ENCODE data around the gene FBXO36. TPM values are rescaled to one million over a fixed set of nuclear protein-coding genes. Genes with fewer than 3 reads are reported as not detected.

Gene FBXO36
- total and polyA plus RNA-seq, 10 of the 15 experiments (the other 5 are each of a cell fraction or from before 2014, with no cell fraction given): 0.79 to 2.7 (median 1.3) TPM

- Histone ChIP-seq H3K27ac (ENCODE audit: control insufficient read depth, insufficient read depth) (0 out of 2 replicates have a peak overlapping the region, but pooled peaks have one; percentile 7), H4K20me1 (ENCODE audit: control insufficient read depth, insufficient read depth) (peaks cover 2% of the 10 kb centered on the region; the same call in 1 of the 2 replicates), H3K4me2 (ENCODE audit: control insufficient read depth, insufficient read depth) (peak overlapping the region; percentile 48; the same call in 1 of the 2 replicates), H3K9ac (ENCODE audit: control insufficient read depth, insufficient read depth, low read length) (no peak overlapping the region), H2AFZ (ENCODE audit: control insufficient read depth, low read depth, low read length) (no peak overlapping the region), H3K36me3 (ENCODE audit: control insufficient read depth in 2 of 2, insufficient read depth in 2 of 2, low read length in 1 of 2) (peaks cover 0 to 6% of the 10 kb centered on the region in 2 experiments; a peak in 3 of 4 replicates), H3K4me1 (ENCODE audit: control insufficient read depth, insufficient read depth, low read length) (peaks cover 41% of the 10 kb centered on the region), H3K27me3 (replicated peaks in 1 of 2; ENCODE audit: control insufficient read depth in 2 of 2, insufficient read depth in 2 of 2, low read length in 1 of 2) (no peaks in the 10 kb centered on the region), H3K9me3 (replicated peaks; ENCODE audit: control insufficient read depth, insufficient read depth, low read length) (no peaks in the 10 kb centered on the region), H3K4me3 (0 out of 2 replicates have a peak overlapping the region, but pooled peaks have one; percentile 2), H3K79me2 (ENCODE audit: control insufficient read depth, insufficient read depth, low read length) (peaks cover 87% of the 10 kb centered on the region)
- FAIRE-seq (no peak), ATAC-seq (peak; percentile 32), DNase-seq (ENCODE audit: low read depth, low spot score) (no peak)
- TF ChIP-seq FOS (IDR thresholded peaks at IDR 0.05; ENCODE audit: borderline replicate concordance, extremely low read depth, insufficient read length): no peak
- TF ChIP-seq JUNB (IDR thresholded peaks at IDR 0.05): peak; percentile 68
- ChIA-PET CTCF (interaction anchor here (0.5 to 6.1 kb wide), 16 partner anchors 10 to 258 kb away, joined by 3 to 107 read pairs (median 6); partner anchors contain the start of genes FBXO36 and TRIP12), POLR2A (interaction anchor here (0.5 to 2.0 kb wide), 4 partner anchors 9 to 76 kb away, joined by 3 to 11 read pairs (median 5); partner anchors contain the start of genes FBXO36 and TRIP12), SMC1A (ENCODE audit: uncharacterized antibody, unreplicated experiment) (interaction anchor here (0.7 to 4.2 kb wide), 20 partner anchors 8 to 130 kb away, joined by 3 to 42 read pairs (median 4); no protein-coding TSS in a partner anchor), RAD21 (ENCODE audit: unreplicated experiment) (interaction anchor here (1.0 to 3.4 kb wide), 9 partner anchors 11 to 252 kb away, joined by 3 to 44 read pairs (median 7); partner anchors contain the start of genes FBXO36 and TRIP12)
- 12% methylated on average over 1 of the region's 1 CpG for WGBS (ENCODE audit: insufficient coverage, insufficient replicate concordance, low lambda C conversion rate, missing lambda C conversion rate)
- no TSS peak for BruUV-seq (replicated peaks)
- in situ Hi-C loops (cut with MboI): no loop called here
- intact Hi-C loops (cut with micrococcal nuclease; ENCODE audit: unreplicated experiment): loop anchor here (1.0 kb wide), 1 partner anchor 109 kb away; no protein-coding TSS in a partner anchor
Observed at GRCh38 chr2:229910147-229910831, 12.0 kb upstream of the FBXO36 start.

- ChIA-PET CTCF (interaction anchor here (0.7 to 6.1 kb wide), 24 partner anchors 9 to 134 kb away, joined by 3 to 107 read pairs (median 5); partner anchors contain the start of genes FBXO36 and TRIP12), SMC1A (ENCODE audit: uncharacterized antibody, unreplicated experiment) (interaction anchor here (0.7 to 4.2 kb wide), 29 partner anchors 8 to 249 kb away, joined by 3 to 42 read pairs (median 4); partner anchors contain the start of genes FBXO36 and TRIP12), RAD21 (ENCODE audit: unreplicated experiment) (interaction anchor here (0.8 to 3.4 kb wide), 13 partner anchors 9 to 251 kb away, joined by 3 to 44 read pairs (median 5); partner anchors contain the start of genes FBXO36 and TRIP12), POLR2A (interaction anchor here (0.5 to 2.0 kb wide), 3 partner anchors 11 to 76 kb away, joined by 4 to 11 read pairs (median 6); partner anchors contain the start of genes FBXO36 and TRIP12)
- no peak overlapping the region for H3K9ac ChIP-seq (ENCODE audit: control insufficient read depth, insufficient read depth, low read length)
- 0 out of 2 replicates have a peak overlapping the region, but pooled peaks have one; percentile 3 for H3K27ac ChIP-seq (ENCODE audit: control insufficient read depth, insufficient read depth)
- H3K9me3 ChIP-seq (replicated peaks; ENCODE audit: control insufficient read depth, insufficient read depth, low read length): no peaks in the 10 kb centered on the region
- H3K36me3 ChIP-seq (ENCODE audit: control insufficient read depth in 2 of 2, insufficient read depth in 2 of 2, low read length in 1 of 2): peaks cover 0 to 6% of the 10 kb centered on the region in 2 experiments; a peak in 2 of 4 replicates
- no TSS peak for BruUV-seq (replicated peaks)
- intact Hi-C loops (cut with micrococcal nuclease; ENCODE audit: unreplicated experiment) (loop anchor here (1.0 kb wide), 1 partner anchor 110 kb away; no protein-coding TSS in a partner anchor), in situ Hi-C loops (cut with MboI) (no loop called here)
- no peak overlapping the region for H2AFZ ChIP-seq (ENCODE audit: control insufficient read depth, low read depth, low read length)
- 0% methylated on average over 1 of the region's 1 CpG for WGBS (ENCODE audit: insufficient coverage, insufficient replicate concordance, low lambda C conversion rate, missing lambda C conversion rate)
- DNase-seq (ENCODE audit: low read depth, low spot score) (no peak), FAIRE-seq (no peak), ATAC-seq (peak; percentile 82)
- H3K79me2 ChIP-seq (ENCODE audit: control insufficient read depth, insufficient read depth, low read length): peaks cover 87% of the 10 kb centered on the region
- peak overlapping the region; percentile 59 for H3K4me2 ChIP-seq (ENCODE audit: control insufficient read depth, insufficient read depth)
- H3K4me1 ChIP-seq (ENCODE audit: control insufficient read depth, insufficient read depth, low read length): peaks cover 41% of the 10 kb centered on the region
- H3K4me3 ChIP-seq: peak overlapping the region; percentile 2; the same call in 1 of the 2 replicates
- 0 out of 2 replicates have a peak, but pooled peaks have one; percentile 38 for TF ChIP-seq YY1 (IDR thresholded peaks at IDR 0.05; ENCODE audit: low read depth, low read length)
- 0 out of 4 replicates have a peak, but pooled peaks of 1 of the 2 experiments have one; percentile 24 for TF ChIP-seq IKZF2 (IDR thresholded peaks at IDR 0.05)
- no peak for TF ChIP-seq RB1 (IDR thresholded peaks at IDR 0.05; ENCODE audit: borderline replicate concordance)
- no peak for TF ChIP-seq KAT2A (conservative IDR thresholded peaks at IDR 0.05; ENCODE audit: control insufficient read depth, low read depth, low read length)
- peak; percentile 44; the same call in 1 of the 2 replicates for TF ChIP-seq SMC3 (IDR thresholded peaks at IDR 0.05; ENCODE audit: borderline replicate concordance, low read length)
- TF ChIP-seq CTCF (IDR thresholded peaks at IDR 0.05 in 2 of 3, conservative IDR thresholded peaks at IDR 0.05 in 1 of 3; ENCODE audit: control insufficient read depth in 2 of 3, extremely low read depth in 1 of 3, insufficient read depth in 1 of 3, low read depth in 3 of 3, low read length in 3 of 3): peak; percentile 51 to 60 (median 54)
- peak; percentile 90 for TF ChIP-seq MEF2B (IDR thresholded peaks at IDR 0.05; ENCODE audit: partially characterized antibody, poor library complexity, severe bottlenecking)
- peak; percentile 49 for TF ChIP-seq RAD21 (IDR thresholded peaks at IDR 0.05; ENCODE audit: insufficient read depth, low read depth, low read length)
- H4K20me1 ChIP-seq (ENCODE audit: control insufficient read depth, insufficient read depth): peaks cover 2% of the 10 kb centered on the region; the same call in 1 of the 2 replicates
- no peaks in the 10 kb centered on the region for H3K27me3 ChIP-seq (replicated peaks in 1 of 2; ENCODE audit: control insufficient read depth in 2 of 2, insufficient read depth in 2 of 2, low read length in 1 of 2)
Observed at GRCh38 chr2:229910832-229911412, 11.4 kb upstream of the FBXO36 start.

Measured in GM12878 (cell line).